NCI-H146 treated with DMSO at 0.1 percent for 48 hours (cell line): ENCODE results near the gene DHX35.
"Not testable (repeated sequence)": the region's sequence is repeated elsewhere in the genome, so short reads cannot be mapped to it uniquely, and the experiment has no call there.

Experiments
- DNase-seq: peaks from one replicate; lab custom pipeline; 2025; ENCODE audit not compliant: unreplicated experiment; lab: John Stamatoyannopoulos, UW

Gene DHX35

DNA sequence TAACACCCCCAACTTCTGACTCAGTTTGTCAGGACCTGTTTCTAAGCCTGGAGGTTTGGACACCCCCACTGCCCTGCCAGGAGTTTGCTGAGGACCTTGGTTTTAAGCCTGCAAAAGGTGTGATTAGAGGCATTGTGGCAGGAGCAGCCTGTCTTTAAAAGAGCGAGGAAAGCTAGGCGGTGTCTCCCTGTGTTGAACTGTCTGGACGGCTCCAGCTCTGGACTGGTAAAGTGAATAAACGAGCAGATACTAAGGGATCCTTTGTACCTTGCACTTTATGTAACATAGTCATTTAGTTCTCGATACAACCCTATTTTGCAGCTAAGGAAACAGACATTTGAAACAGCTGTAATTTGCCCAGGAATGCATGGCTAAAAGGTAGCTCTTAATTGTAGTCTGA lies 21.5 kb upstream of the DHX35 start:
- no peak for DNase-seq

DNA sequence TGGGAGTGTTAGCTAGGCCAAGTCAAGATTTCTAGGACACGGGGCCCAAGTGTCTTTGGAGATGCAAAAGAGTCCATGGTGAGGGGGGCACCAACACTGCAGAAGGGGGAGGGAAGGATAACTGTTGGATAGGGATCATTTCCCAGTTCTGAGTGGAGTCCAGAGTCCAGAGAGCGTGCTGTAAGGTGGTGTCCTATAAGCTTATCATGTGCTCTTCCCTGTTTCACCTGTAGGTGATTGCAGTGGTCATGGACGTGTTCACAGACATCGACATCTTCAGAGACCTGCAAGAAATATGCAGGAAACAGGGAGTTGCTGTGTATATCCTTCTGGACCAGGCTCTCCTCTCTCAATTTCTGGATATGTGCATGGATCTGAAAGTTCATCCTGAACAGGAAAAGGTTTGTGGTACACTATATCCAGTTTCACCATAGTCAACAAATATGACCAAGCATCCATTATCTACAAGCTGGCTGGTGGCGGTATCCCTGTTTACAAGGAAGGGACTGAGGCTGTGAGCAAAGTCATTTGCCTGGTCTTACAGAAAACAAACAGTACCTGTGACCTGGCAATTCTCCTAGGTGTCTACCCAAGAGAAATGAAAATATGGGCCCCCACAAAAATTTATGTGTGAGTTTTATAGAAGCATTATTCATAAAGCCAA lies 20.3 kb upstream of the DHX35 start:
- no peak for DNase-seq

DNA sequence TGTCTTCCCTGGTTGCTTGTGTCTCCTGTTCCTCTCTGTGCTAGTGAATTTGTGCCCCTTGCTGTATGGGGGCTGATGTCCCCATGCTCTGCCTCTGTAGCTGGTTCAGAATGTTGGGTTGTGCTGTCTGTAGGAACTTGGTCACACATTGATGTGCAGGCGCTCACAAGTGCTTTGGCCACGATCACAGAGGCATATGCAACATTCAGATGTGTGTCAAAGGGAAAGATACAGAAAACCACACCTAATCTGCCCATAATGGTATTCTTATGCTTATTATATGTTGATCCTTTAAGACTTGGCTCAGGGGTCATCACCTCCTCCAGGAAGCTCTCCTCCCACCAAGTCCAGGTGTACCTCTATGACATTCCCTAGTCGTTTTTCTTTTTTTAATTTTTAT lies 17.1 kb upstream of the DHX35 start:
- DNase-seq = no peak

DNA sequence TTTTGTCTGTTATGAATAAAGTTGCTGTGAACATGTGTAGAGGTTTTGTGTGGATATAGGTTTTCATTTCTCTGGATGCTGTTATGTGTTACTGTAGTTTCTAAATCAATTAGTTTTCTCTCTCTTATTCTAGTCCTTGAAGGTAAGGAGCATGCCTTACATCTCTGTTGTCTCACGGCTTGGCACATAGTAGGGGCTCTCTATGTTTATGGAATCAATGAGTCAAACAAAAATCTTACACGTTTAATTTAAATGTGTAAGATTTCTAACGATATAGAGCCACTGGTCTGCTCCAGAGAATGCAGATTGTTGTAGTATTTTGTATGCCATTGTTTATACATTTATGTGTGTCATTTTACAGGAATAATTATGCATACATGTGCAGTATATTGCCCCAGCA lies 15.3 kb upstream of the DHX35 start:
- DNase-seq = no peak

DNA sequence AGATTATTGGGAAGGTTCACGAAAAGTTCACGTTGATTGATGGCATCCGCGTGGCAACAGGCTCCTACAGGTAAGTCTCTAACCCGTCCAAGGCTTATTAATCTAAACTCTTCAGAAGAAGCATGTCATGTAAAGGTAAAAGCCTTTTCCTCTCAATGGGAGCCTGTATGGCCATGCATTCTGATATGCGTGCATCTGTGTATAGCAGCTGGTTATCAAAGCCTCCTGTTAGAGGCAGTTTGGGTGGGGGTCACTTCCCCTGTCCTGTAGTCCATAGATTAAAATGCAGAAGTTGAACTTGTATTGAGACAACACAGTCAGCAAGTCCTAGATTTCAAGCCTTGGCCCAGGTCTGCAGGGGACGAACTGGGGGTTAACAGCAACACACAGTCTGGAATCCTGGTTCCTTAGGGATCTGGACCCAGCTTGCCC lies 14.2 kb upstream of the DHX35 start:
- DNase-seq = no peak

DNA sequence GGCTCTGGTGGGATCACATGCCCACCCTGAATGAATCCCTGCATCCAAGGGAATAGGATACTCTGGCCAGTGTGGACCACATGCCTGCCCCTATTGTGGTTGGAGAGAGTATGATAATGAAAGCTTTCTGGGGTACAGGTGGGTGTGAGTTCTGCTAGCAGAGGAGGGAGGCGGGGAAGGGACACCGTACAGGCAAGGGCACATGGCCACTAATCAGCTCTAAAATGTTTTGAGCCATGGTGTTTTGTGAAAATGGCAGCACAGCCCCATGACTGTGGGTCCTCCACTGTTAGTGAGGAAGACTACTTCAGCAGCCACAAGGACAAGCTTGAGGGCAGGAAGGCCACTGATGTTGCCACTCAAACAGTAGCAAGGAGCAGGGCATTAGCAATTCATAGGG lies 11.9 kb upstream of the DHX35 start:
- no peak for DNase-seq

DNA sequence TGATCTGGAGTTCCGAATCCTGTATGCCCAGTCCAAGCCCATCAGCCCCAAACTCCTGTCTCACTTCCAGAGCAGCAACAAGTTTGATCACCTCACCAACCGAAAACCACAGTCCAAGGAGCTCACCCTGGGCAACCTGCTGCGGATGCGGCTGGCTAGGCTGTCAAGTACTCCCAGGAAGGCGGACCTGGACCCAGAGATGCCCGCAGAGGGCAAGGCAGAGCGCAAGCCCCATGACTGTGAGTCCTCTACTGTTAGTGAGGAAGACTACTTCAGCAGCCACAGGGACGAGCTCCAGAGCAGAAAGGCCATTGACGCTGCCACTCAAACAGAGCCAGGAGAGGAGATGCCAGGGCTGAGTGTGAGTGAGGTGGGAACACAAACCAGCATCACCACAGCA lies 10.5 kb upstream of the DHX35 start:
- DNase-seq = no peak

DNA sequence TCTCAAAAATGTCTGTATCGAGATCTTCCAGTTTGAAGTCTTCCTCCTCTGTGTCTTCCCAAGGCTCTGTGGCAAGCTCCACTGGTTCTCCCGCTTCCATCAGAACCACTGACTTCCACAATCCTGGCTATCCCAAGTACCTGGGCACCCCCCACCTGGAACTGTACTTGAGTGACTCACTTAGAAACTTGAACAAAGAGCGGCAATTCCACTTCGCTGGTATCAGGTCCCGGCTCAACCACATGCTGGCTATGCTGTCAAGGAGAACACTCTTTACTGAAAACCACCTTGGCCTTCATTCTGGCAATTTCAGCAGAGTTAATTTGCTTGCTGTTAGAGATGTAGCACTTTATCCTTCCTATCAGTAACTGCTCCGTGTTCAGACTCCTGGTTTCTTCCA lies 10.0 kb upstream of the DHX35 start:
- DNase-seq = no peak

DNA sequence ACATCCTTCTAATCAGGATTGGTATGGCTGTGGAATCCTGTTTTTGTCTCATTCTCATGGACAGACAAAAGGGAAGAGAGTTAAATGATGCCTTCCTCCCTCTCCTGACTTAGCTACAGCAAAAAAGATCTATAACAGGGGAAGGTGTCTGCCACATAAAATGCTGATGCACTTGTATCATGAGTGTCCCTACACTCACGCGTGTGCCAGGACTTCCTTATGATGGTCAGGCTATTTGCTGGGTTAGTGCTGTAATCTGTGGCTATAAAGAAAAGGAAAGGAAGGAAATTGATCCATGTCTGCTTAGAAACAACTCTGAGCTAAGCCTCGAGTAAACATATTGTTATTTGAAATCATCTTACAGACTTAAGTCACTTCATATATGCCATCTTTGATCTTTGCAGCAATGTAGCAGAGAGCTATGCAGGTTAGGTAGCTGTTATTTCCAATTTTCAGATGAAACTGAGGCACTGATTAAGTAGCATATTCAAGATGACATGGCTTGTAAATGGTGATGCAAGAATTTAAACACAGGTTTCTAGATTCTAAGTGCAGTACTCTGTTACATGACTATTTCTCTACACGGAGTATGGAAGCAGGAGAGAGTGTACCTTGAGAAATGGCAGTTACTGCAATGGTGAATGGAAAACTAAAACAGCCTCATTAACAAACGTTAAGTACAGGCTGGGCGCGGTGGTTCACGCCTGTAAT lies 8.4 kb upstream of the DHX35 start:
- DNase-seq = no peak

DNA sequence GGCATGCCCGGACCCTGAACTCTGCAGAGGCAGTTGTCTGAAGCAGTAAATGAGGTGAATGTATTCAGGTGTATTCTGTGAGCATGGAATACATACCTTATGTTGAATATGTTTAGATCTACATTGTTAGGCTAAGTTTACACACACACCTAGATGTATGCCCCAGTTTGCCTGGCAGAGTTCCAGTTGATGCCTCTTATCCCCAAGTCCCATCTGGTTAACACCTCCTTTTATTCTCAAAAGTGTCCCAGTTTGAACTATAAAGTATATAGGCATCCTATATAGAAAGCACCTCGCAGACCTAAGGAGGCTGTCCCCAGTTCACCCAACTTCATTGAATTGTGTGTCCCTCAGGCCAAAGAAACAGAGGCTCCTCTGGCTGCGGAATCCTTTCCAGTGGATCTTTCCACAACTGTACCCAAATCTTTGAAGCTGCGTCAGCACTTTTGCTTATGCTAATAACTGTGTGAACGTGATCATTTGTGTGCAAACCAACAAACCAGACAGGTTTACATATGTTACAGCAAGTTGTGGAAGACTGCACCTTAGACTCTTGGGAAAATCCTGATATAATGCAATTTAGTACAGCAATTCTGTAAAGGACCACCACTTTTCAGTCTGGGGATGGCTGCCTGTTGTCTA lies 4.8 kb upstream of the DHX35 start:
- DNase-seq = no peak

DNA sequence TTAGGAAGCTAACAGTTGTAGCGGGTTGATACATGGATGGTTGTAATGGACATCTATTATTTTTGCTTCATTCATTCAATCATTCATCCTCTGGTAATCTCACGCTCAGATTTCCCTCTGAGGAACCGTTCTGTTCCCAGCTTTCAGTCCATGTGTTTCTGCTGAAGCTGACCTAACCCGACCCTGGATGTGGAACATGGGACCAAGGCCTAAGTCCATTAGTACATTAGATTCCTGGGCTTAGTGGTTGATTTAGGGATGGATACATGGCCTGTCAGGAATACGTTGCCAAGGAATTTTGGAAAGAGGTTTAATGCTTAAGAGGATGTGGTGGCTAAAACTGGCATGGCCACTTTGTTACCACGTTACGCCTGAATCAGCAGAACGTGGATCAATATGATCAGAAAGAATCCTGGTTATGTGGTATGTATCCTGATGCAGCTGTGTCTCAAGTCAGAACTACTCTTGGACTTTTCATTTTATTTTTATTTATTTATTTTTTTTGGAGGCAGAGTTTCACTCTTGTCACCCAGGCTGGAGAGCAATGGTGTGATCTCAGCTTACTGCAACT lies 4.1 kb upstream of the DHX35 start:
- DNase-seq = no peak

DNA sequence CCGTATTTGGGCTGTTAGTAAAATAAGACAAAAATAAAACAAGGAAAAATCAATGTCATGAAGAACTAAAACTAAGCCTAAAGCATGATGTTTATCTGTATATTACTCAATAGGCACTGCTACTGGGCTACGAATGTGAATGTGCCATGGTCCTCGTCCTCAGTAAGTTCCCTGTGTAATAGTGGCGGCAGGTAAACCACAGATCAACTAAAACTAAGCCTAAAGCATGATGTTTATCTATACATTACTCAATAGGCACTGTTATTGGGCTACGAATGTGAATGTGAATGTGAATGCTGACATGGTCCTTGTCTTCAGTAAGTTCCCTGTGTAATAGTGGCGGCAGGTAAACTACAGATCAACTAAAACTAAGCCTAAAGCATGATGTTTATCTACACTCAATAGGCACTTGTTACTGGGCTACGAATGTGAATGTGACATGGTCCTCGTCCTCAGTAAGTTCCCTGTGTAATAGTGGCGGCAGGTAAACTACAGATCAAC lies 1.9 kb upstream of the DHX35 start:
- not testable (repeated sequence) for DNase-seq

DNA sequence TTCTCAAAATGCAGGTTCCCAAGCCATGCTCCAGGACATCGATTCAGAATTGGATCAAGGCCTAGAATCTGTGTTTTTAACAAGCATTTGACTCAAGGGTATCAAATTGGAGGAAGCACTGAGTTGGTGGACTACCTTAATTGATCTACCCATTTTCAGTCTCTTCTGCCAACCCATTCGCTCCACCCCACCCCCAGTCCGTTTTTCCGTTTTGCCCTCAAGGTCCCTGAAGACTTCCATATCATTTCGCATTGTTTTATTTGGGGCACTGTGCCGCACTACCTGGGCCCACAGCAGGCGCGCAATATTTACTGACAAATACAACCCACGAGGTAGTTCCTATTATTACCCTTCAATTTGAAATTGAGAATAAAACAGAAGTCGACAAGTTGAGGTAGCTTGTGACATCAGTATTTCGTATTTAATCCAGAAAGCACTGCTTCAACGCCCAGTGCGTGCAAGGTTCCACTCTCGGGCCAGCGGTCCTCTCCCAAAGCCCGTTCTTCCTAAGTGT lies 557 bp upstream of the DHX35 start:
- peak; percentile 27 for DNase-seq

DNA sequence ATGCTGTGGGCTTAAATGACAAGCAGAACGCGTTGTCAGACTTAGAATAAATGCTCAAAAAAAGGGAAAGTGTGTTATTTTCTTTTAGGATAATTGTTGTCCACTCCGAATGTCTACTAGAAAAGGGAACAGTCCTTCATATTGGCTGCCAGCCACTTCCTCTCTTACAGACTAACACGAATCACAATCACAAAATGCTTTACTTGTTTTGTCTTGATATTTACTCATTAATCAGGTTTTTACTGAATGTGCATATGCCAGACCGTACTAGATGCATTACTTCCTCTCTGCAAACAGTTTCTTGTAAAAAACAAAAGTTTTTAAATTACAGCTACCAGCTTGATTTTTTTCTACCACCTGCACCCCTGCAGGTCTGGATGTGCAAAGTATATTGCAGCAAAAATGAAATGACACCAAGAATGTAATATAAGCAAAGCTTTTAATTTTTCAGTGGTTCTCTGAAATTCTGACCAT lies 821 bp downstream of the DHX35 start:
- no peak for DNase-seq

DNA sequence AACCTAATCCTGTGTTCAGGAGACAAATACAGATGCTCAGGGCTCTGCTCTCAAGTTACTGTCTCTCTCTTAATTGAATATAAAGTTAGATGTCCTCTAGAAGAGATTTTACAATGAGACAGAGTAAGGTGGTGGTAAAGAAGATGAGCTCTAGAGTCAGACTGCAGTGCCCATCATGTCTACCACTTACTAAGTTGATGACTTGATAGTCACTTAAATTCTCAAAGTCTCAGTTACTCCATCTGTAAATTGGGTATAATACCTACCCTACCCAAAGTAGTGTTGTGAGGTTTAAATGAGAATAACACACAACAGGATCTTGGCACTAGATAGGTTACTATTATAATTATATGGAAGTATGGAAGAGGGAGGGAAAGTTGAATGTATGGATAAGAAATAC lies 1.6 kb downstream of the DHX35 start:
- no peak for DNase-seq

DNA sequence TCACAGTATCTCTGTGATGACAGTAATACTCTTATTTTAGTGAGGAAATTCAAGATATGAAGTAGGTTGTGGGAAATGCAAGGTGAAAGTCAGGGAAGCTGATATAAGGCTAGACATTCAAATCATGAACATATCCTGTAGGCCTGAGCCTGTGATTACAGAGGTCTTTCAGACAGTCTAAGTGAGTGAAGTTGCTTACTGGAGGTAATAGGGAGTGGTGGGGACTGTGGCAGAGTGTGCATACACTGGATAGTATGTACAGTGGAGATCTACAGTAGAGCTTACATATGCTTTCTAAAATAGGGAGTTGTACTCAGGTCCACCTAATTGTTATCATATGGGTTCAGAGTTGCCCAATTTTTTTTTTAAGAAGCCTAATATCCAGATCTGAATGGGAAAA lies 3.1 kb downstream of the DHX35 start:
- no peak for DNase-seq

DNA sequence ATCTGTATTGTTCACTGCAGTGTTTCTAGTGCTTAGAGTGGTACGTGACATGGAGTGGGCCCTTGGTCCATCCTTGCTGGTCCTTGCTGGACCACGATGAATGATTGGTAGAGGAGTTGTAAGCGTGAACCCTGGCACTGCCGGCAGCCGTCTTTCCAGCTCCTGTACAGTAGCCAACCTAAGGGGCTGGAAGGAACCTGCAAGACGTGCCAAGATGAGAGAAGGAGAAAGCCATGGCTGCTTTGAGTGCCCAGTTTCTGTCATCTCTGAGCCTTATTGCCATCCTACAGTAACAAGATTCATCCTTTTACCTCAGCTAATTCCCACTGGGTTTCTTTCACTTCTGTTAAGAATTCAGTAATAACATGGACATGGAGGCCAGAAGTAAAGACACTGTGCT lies 5.9 kb downstream of the DHX35 start:
- no peak for DNase-seq

DNA sequence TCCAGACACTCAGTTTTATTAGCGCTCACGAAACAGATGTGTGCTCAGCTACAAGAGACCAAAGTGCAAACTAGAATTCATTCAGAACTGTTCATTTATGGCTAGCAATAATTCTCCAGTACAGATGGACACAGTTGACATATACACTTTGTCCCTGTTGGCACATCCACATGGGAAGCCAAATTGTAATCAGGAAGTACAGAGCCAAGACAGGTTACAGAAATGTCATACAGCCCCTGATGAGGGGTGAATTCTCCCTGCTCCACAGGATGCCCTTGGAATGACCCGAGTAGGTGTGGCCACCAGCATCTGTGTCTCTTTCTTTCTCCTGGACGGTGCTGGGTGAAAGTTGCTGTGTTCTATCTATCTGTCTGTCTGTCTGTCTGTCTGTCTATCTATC lies 7.6 kb downstream of the DHX35 start:
- no peak for DNase-seq

DNA sequence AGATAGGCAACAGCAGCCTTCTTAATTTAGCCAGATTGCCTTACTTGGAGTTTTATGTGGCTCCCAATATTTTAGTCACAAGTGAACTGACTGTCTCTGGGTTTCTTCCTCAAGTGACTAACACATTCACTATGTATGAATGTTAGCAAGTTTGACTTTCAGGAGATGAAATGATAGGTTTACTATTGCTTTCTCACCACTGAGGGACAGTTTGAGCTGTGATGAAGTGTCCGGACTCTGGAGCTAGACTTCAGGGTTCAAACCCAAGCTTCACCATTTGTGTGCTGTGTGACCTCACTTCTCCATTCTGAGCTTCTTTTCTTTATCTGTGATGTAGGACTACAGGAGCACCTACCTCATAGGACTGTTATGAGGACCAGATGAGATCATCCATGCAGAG lies 8.2 kb downstream of the DHX35 start:
- DNase-seq = no peak

DNA sequence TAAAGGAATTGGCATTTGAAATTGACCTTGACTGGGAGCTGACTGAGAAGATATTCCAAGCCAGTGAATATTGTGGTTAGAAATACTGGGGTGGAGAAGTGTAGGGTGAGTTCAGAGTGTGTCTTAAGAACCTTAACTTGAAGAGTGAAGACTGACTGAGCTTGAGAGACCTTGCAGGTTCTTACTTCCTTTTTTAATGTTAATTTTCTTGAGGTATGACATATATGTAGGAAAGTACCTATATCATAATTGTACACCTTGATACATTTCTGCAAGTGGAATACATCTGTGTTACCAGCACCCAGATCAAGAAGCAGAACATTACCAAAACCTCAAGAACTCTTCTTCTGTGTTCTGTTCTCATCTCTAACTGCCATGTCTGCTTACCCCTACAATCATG lies 11.0 kb downstream of the DHX35 start:
- DNase-seq = no peak

DNA sequence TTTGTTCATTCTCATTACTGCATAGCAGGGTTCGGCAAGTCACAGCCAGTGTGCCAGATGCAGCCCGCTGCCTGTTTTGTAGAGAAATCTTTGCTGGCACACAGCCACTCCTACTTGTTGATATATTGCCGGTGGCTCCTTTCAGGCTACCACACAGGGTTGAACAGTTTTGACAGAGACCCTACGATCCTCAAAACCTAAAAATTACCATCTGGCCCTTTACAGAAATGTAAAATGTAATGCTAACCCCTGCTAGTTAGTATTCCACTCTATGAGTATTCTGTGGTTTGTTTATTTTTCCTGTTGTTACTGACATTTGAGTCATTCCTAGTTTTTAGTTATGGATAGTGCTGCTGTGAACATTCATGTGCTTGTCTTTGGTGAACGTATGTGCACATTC lies 11.5 kb downstream of the DHX35 start:
- no peak for DNase-seq
